ENCODE measurements around the gene DEFB112. TPM values are rescaled to one million over a fixed set of nuclear protein-coding genes. Genes with fewer than 3 reads are reported as not detected.

DEFB112 gene
- total and polyA plus RNA-seq, 9 of the 15 experiments (the other 6 are each of a cell fraction or from before 2014, with no cell fraction given): not detected

- no peak overlapping the region for H3K9ac ChIP-seq (ENCODE audit: insufficient read depth in 1 of 2, low read depth in 2 of 2, low read length in 2 of 2)
- no peaks in the 10 kb centered on the region for H3K9me1 ChIP-seq (ENCODE audit: control insufficient read depth, insufficient read depth, low read length)
- CTCF ChIA-PET (ENCODE audit: low intra/inter-chr PET ratio): no interaction called here
- POLR2A ChIA-PET: no interaction called here
- intact Hi-C loops (cut with micrococcal nuclease): no loop called here
- no peak overlapping the region for H3K4me3 ChIP-seq
- H3K27ac ChIP-seq (ENCODE audit: extremely low read depth, low read depth, low read length): no peak overlapping the region
- H3K27me3 ChIP-seq (ENCODE audit: control insufficient read depth in 2 of 2, insufficient read depth in 2 of 2, low read length in 2 of 2): no peaks in the 10 kb centered on the region
- no peaks in the 10 kb centered on the region; the same call in 1 of the 2 replicates for H3K9me3 ChIP-seq (replicated peaks; ENCODE audit: control insufficient read depth, insufficient read depth, low read depth, low read length)
- WGBS (ENCODE audit: insufficient coverage, low coverage, missing lambda C conversion rate): 0% methylated on average over 1 of the region's 1 CpG
- ATAC-seq (no peak), DNase-seq (ENCODE audit: extremely low read depth in 1 of 4, low spot score in 3 of 4) (no peak), FAIRE-seq (no peak)
- H4K20me1 ChIP-seq (replicated peaks; ENCODE audit: control insufficient read depth, insufficient read depth, low read length): no peaks in the 10 kb centered on the region
- no peaks in the 10 kb centered on the region for H3K4me1 ChIP-seq (replicated peaks in 1 of 2; ENCODE audit: control insufficient read depth in 2 of 2, insufficient read depth in 2 of 2, low read length in 2 of 2)
- no TSS peak for BruUV-seq (replicated peaks)
- no peaks in the 10 kb centered on the region for H3K36me3 ChIP-seq (ENCODE audit: control insufficient read depth, insufficient read depth, low read length)
- in situ Hi-C loops (cut with MboI): no loop called here
- no peak overlapping the region for H2AFZ ChIP-seq (ENCODE audit: low read depth, low read length)
- TF ChIP-seq NFIX (CRISPR knock-in tag; IDR thresholded peaks at IDR 0.05; ENCODE audit: low read depth): no peak
- TF ChIP-seq HEY1 (CRISPR knock-in tag; IDR thresholded peaks at IDR 0.05; ENCODE audit: borderline replicate concordance): no peak
- no peak for TF ChIP-seq CEBPG (CRISPR knock-in tag; IDR thresholded peaks at IDR 0.05)
- 0 out of 4 replicates have a peak, but pooled peaks of 1 of the 2 experiments have one; percentile 7 for TF ChIP-seq CEBPG (tag; conservative IDR thresholded peaks at IDR 0.05 in 1 of 2, IDR thresholded peaks at IDR 0.05 in 1 of 2)
- TF ChIP-seq ETS1 (conservative IDR thresholded peaks at IDR 0.05; ENCODE audit: control insufficient read depth, low read depth, low read length): no peak
- H3K4me2 ChIP-seq (ENCODE audit: insufficient read depth, low read length): no peak overlapping the region
- no peaks in the 10 kb centered on the region for H3K79me2 ChIP-seq (ENCODE audit: control insufficient read depth, insufficient read depth, low read length)
Observed at GRCh38 chr6:50091641-50092040, 41.9 kb upstream of the DEFB112 start.
